Activated CD8-positive, alpha-beta memory T cell treated with anti-CD3 and anti-CD28 coated beads, Interleukin-2, amount 50 U/mL, for 48 hours (primary cell): Measurements from ENCODE around the gene TMEM88.

Experiments used
- DNase-seq: peaks from one replicate; pipeline ENCODE4 v3.0.0-alpha.2; 2020

TMEM88 gene

GRCh38 chr17:7886227-7887037 is 31.6 kb downstream of the TMEM88 start:
- DNase-seq = peak; percentile 73

- no peak for DNase-seq
Measured at GRCh38 chr17:7887038-7887481, 32.2 kb downstream of the TMEM88 start.

GRCh38 chr17:7887482-7888183 is 32.8 kb downstream of the TMEM88 start:
- peak; percentile 86 for DNase-seq

GRCh38 chr17:7888184-7888920 is 33.5 kb downstream of the TMEM88 start, which contains the start of gene CHD3:
CHD3 (plus strand) TSS chr17:7888789; CDS start chr17:7889001, 212 bp downstream.
- DNase-seq = peak; percentile 73

- peak; percentile 70 for DNase-seq
Measured at GRCh38 chr17:7889166-7889955, 34.5 kb downstream of the TMEM88 start.

- DNase-seq = no peak
Measured at GRCh38 chr17:7893187-7893880, 38.5 kb downstream of the TMEM88 start.

- DNase-seq = peak; percentile 39
Measured at GRCh38 chr17:7894226-7894625, 39.4 kb downstream of the TMEM88 start.

- DNase-seq = no peak
Measured at GRCh38 chr17:7894866-7895265, 40.0 kb downstream of the TMEM88 start.

- DNase-seq = peak; percentile 39
Measured at GRCh38 chr17:7897090-7897489, 42.2 kb downstream of the TMEM88 start.

GRCh38 chr17:7897773-7898172 is 42.9 kb downstream of the TMEM88 start:
- DNase-seq = peak; percentile 38

GRCh38 chr17:7903154-7904103 is 48.6 kb downstream of the TMEM88 start:
- DNase-seq = no peak
